GM19238 (cell line): Measurements from ENCODE around the gene SIAH2.
A peak's percentile ranks its signal among the peaks of the same experiment; 100 is the strongest.

Experiments
- DNase-seq: peaks from one replicate; pipeline ENCODE4 v3.0.0; 2011; ENCODE audit warnings: low spot score; ENCODE audit not compliant: insufficient read length

SIAH2 gene

GRCh38 chr3:150734795-150735119 lies 28.2 kb downstream of the SIAH2 start:
- DNase-seq, result no peak

GRCh38 chr3:150733936-150734794 lies 28.8 kb downstream of the SIAH2 start:
- no peak for DNase-seq

GRCh38 chr3:150733373-150733935 lies 29.5 kb downstream of the SIAH2 start:
- no peak for DNase-seq

GRCh38 chr3:150729682-150730360 lies 33.1 kb downstream of the SIAH2 start:
- no peak for DNase-seq

DNA sequence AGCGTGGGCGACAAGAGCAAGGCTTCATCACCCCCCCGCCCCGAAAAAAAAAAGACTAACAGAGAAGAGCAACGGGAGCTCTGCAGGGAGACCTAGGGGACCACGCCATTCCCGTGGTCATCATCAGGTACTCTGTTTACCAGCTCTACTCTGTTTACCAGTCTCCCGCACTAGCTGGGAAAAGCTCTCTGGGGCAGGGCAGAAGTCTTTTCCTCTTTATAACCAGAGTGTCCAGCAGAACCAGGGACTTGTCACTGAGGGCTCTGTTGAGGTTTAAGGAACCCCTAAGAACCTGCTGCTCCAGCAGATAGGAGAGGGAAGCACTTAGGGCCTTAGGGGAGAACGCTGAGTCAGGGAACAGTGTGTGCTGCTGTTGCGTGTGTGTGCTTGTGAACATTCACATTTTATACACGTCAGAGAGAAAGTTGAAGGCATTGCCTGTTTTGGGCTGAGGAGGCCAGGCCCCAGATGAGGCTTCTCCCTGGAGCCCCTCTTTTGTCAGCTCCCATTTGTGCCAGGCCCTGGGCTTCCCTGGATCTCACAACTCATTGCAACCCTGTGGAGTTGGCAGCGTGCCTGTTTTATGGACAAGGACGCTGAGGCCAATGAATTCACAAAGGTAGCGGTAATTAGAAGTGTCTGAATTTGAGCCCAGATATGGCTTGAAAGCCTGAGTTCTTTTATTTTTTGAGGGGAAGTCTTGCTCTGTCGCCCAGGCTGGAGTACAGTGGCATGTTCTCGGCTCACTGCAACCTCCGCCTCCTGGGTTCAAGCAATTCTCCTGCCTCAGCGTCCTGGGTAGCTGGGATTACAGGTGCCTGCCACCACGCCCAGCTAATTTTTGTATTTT lies 35.1 kb downstream of the SIAH2 start:
- DNase-seq, result no peak

GRCh38 chr3:150725548-150725947 lies 37.4 kb downstream of the SIAH2 start:
- no peak for DNase-seq

GRCh38 chr3:150723946-150724345 lies 39.0 kb downstream of the SIAH2 start:
- DNase-seq, result no peak

DNA sequence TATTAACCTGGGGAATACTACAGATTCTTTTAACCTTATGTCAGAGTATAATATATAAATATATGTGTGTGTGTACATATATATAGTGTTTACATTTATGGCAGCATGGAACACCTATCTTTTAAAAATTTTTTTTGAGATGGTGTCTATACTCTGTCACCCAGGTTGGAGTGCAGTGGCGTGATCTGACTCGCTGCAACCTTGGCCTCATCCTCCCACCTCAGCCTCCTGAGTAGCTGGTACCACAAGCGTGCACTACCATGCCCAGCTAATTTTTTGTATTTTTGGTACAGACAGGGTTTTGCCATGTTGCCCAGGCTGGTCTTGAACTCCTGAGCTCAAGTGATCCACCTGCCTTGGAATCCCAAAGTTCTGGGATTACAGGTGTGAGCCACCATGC lies 40.7 kb downstream of the SIAH2 start:
- no peak for DNase-seq

- peak; percentile 50 for DNase-seq
Measured at GRCh38 chr3:150721285-150722130, 41.5 kb downstream of the SIAH2 start.

DNA sequence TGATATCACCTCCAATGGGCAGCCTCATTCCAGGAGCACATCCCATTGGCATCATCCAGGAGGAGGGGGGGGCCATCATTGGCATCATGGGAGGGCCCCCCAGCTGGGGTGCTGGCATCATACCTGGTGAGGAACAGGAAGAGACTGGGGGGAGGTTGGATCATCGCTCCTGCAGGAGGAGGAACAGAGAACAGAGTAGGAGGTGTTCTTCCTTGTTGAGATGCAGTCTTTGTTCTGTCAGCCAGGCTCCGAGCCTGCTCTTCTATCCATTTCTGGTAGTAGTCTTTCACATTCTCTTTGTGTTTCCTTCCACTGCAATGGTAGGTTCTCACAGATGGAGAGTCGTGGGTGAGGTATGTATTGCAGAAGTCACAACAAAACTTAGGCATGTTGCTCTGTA lies 42.5 kb downstream of the SIAH2 start:
- no peak for DNase-seq

GRCh38 chr3:150710097-150710496 lies 52.9 kb downstream of the SIAH2 start:
- no peak for DNase-seq

DNA sequence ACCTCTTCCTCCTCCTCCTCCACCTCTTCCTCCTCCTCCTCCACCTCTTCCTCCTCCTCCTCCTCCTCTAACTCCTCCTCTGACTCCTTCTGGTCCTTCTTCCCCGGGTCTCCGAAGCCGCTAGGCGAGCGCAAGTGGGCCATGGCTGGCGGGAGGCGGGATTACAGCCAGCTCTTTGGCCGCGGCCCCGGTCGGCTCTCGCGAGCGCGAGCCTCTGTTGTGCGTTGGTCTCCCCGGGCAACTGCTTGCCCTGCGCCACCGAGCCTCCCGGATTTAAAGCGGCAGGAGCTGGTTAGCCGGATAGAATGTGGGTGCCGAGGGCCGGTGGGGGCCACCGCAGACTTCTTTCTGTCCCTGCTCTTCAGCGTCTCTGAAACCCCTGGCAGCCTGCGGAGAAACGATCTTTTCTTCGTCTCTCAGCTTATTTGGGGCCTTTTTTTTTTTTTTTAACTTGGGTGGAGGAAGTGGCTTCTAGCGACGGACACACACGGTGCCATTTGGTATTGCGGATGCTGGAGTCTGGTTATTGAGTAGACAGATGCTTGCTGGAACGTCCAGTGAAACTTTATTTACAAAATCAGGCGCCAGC lies 59.1 kb downstream of the SIAH2 start, which contains the start of gene ERICH6:
Gene ERICH6 (minus strand): TSS at position 165 of the 589 bp plus-strand sequence. CDS start 22 bp downstream, at position 143.
- DNase-seq, result peak; percentile 86

DNA sequence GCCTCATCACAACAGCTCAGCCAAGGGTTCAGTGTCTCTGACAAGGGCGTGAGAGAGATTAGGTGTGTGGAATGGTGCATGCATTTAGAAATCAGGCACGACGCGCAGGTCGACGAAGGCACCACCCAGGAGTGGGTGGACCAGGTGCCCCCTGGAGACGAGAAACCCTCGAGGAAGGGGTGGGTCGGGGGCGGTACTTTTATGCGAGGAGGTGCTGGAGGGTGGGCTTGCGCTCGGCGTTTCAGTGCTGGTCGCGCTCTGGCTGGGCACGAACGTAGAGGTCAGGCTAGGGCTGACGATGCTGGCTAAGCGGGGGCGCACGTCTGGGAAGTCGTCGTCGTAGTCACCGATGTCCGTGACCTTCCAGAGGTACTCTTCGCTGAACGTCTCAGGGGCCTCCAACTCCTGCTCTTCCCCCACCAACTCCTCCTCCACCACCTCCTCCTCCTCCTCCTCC lies 59.6 kb downstream of the SIAH2 start:
- DNase-seq, result no peak

- DNase-seq, result no peak
Measured at GRCh38 chr3:150699068-150699639, 63.8 kb downstream of the SIAH2 start.

GRCh38 chr3:150697646-150698045 lies 65.3 kb downstream of the SIAH2 start:
- DNase-seq, result no peak

DNA sequence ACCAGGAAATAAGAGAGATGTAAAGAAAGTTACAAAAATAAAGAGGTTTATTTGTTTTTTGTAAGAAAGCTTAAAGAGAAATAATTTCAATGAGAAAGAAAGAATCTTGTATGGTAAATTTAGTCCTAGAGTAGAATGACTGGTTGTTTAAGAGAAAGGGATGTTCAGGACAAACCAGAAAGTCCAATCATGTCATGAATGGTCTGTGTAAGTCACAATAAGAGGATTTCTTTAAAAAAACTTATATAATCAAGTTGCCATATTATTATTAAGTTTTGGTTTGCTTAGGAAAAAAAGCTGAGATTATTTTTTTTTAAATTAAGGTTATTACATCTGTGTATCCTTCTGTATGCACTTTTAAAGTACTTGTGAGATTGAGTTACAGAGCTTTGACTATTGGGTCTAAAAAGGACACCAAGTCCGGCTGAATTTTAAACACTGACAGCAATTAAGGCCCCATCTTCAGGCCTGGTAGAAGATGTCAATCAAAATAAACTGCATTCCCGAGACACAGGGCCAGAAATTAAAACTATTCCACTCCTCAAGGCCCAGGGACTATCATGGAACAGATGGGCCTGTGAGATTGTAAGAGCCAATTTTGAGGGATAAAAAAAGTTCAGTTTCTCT lies 71.4 kb downstream of the SIAH2 start:
- DNase-seq, result no peak
